ENCODE data around the gene FAAP100. TPM values are rescaled to one million over a fixed set of nuclear protein-coding genes. Genes with fewer than 3 reads are reported as not detected.

Gene FAAP100
- total RNA-seq, 4 donors from 2014 or later: 3.5 to 31.2 (median 17.3) TPM

- H3K36me3 ChIP-seq: no peaks in the 10 kb centered on the region
- DNase-seq: no peak
- no peak overlapping the region for H3K27ac ChIP-seq
- H3K27me3 ChIP-seq: no peaks in the 10 kb centered on the region
- TF ChIP-seq POLR2A (IDR thresholded peaks at IDR 0.05) (no peak), CTCF (IDR thresholded peaks at IDR 0.05) (no peak)
- H3K9me3 ChIP-seq: no peaks in the 10 kb centered on the region
- intact Hi-C loops (cut with DNase I; ENCODE audit: low total_unique reads): no loop called here
- H3K4me1 ChIP-seq: no peaks in the 10 kb centered on the region
- no peak overlapping the region for H3K4me3 ChIP-seq
These were observed 27.7 kb upstream of the FAAP100 start for GRCh38 chr17:81579821-81580321.

GRCh38 chr17:81579298-81579697 is 27.1 kb upstream of the FAAP100 start:
- H3K36me3 ChIP-seq: no peaks in the 10 kb centered on the region
- no peak overlapping the region for H3K27ac ChIP-seq
- no peaks in the 10 kb centered on the region for H3K27me3 ChIP-seq
- no peaks in the 10 kb centered on the region for H3K9me3 ChIP-seq
- no peak for DNase-seq
- H3K4me1 ChIP-seq: no peaks in the 10 kb centered on the region
- intact Hi-C loops (cut with DNase I; ENCODE audit: low total_unique reads): no loop called here
- TF ChIP-seq CTCF (IDR thresholded peaks at IDR 0.05) (no peak), POLR2A (IDR thresholded peaks at IDR 0.05) (no peak)
- H3K4me3 ChIP-seq: no peak overlapping the region

- Histone ChIP-seq H3K27ac (no peak overlapping the region), H3K4me1 (no peaks in the 10 kb centered on the region), H3K4me3 (no peak overlapping the region), H3K27me3 (no peaks in the 10 kb centered on the region), H3K9me3 (no peaks in the 10 kb centered on the region), H3K36me3 (no peaks in the 10 kb centered on the region)
- intact Hi-C loops (cut with DNase I; ENCODE audit: low total_unique reads): no loop called here
- TF ChIP-seq CTCF (IDR thresholded peaks at IDR 0.05) (no peak), POLR2A (IDR thresholded peaks at IDR 0.05) (no peak)
- DNase-seq: no peak
These were observed 26.5 kb upstream of the FAAP100 start for GRCh38 chr17:81578561-81579225.

GRCh38 chr17:81578038-81578441 is 25.9 kb upstream of the FAAP100 start:
- Histone ChIP-seq H3K4me3 (no peak overlapping the region), H3K27ac (no peak overlapping the region), H3K4me1 (no peaks in the 10 kb centered on the region), H3K36me3 (no peaks in the 10 kb centered on the region), H3K27me3 (no peaks in the 10 kb centered on the region), H3K9me3 (no peaks in the 10 kb centered on the region)
- DNase-seq: no peak
- TF ChIP-seq CTCF (IDR thresholded peaks at IDR 0.05): no peak
- TF ChIP-seq POLR2A (IDR thresholded peaks at IDR 0.05): no peak
- intact Hi-C loops (cut with DNase I; ENCODE audit: low total_unique reads): no loop called here

- peak overlapping the region in 1 of 2 donors; percentile 52 for H3K27ac ChIP-seq
- TF ChIP-seq CTCF (IDR thresholded peaks at IDR 0.05) (no peak), POLR2A (IDR thresholded peaks at IDR 0.05) (no peak)
- no peaks in the 10 kb centered on the region for H3K9me3 ChIP-seq
- intact Hi-C loops (cut with DNase I; ENCODE audit: low total_unique reads): no loop called here
- H3K27me3 ChIP-seq: no peaks in the 10 kb centered on the region
- peak in 1 of 2 donors; percentile 55 for DNase-seq
- H3K4me3 ChIP-seq: no peak overlapping the region
- H3K36me3 ChIP-seq: no peaks in the 10 kb centered on the region
- no peaks in the 10 kb centered on the region for H3K4me1 ChIP-seq
These were observed 25.3 kb upstream of the FAAP100 start for GRCh38 chr17:81577278-81578000.

Measured in uterus (tissue), 4 donors.